ENCODE data around the gene SPTLC2.
"Not testable (repeated sequence)": the region's sequence is repeated elsewhere in the genome, so short reads cannot be mapped to it uniquely, and the experiment has no call there.

Gene SPTLC2

DNA sequence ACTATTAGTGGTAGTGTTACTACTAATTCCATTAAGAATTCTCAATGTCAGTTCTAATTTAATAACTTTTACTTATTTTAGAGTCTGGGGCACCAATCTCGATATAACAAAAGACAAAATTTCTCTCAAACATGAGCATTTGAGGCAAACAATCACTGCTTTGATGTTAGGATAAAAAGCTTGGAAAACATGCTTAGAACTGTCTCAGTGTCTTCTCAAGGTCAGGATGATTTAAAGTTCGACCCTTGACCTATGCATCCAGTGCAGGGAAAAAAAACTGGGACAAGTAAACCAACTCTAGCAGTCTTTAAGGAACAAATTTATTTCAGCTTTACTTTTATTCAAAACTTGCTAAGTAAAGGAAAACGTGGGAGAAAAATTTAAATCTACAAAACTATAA lies 31.1 kb downstream of the SPTLC2 start:
- no peak for DNase-seq

DNA sequence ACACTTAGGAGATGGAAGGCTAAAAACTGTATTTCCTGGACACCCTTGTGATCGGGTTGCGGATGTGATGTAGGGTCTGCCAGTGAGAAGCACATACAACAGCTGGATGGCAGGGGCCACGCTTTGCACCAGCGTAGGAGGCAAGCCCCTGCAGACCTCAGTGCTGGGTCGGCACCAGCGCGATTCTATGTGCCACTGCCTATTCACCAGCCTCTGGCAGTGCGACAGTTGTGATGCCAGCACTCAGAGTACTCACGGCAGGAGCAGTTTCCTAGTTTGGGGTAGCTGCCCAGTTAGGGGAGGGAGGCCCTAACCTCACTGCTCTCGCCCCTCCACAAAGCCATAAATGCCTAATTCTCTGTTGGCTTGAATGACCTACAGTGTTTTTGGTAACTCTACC lies 31.6 kb downstream of the SPTLC2 start:
- no peak for DNase-seq

DNA sequence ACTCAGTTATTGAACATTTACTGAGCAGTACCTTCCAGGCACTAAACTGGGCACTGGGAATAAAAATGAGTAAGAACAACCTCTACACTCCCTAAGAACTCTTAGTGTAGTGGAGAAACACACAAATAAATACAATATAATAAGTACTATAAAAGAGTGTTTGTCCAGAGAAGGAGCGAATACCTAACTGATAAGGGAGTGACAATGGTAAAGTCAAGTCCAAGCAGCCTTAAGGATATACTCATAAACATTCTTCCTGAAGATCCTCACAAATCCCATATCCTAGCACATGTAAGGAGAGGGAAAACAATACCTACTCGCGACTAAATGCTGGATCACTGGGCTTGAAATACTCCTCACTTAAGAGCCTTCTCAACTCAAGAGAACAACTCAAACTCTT lies 32.8 kb downstream of the SPTLC2 start:
- no peak for DNase-seq

DNA sequence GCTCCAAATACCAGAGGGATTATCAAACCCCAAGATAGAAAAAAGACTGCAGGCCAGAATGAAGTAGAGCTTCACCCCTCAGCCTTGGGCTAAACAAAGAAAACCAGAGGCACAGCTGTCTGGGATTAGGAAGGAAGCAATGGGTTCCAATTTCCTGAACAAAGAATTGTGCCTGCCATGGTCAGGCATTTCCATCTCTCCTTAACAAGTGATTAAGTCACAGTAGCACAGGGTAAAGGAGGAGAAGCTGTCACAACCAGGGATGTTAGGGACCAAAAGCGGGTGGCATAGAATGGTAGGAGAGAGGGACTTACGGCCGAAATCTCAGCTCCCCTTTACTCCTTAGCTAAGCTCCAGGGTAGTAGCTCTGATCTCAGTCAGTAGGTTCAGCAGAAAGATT lies 33.9 kb downstream of the SPTLC2 start:
- no peak for DNase-seq

- DNase-seq, result peak; percentile 52
These were observed 35.4 kb downstream of the SPTLC2 start for GRCh38 chr14:77580964-77581505.

DNA sequence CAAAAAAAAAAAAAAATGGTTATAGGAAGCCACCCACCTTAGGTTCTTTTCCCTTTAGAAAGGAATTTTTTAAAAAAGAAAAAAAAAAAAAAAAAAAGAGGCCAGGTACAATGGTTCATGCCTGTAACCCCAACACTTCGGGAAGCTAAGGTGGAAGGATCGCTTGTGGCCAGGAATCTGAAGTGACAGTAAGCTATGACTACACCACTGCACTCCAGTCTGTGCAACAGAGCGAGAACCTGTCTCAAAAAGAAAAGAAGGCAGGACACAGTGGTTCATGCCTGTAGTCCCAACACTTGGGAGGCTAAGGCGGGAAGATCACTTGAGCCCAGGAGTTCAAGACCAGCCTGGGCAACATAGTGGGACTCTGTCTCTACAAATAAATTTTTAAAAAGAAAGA lies 36.0 kb downstream of the SPTLC2 start:
- no peak for DNase-seq

- no peak for DNase-seq
These were observed 36.7 kb downstream of the SPTLC2 start for GRCh38 chr14:77579780-77580179.

DNA sequence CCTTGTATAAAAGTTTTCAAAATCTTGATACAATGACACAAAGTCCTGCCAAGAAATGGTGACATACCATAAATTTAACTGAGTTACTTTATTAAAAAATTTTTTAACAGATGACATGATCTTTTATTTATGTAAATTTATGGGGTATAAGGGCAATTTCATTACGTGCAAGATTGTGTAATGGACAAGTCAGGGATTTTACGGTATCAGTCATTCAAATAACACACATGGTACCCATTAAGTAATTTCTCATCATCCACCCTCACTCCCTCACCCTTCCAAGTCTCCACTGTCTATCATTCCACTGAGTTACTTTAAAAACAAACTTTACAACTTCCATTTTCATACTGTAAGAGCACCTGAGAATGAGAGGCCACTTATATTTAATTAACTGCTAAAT lies 37.4 kb downstream of the SPTLC2 start:
- DNase-seq, result no peak

- no peak for DNase-seq
These were observed 41.9 kb downstream of the SPTLC2 start for GRCh38 chr14:77574446-77575115.

DNA sequence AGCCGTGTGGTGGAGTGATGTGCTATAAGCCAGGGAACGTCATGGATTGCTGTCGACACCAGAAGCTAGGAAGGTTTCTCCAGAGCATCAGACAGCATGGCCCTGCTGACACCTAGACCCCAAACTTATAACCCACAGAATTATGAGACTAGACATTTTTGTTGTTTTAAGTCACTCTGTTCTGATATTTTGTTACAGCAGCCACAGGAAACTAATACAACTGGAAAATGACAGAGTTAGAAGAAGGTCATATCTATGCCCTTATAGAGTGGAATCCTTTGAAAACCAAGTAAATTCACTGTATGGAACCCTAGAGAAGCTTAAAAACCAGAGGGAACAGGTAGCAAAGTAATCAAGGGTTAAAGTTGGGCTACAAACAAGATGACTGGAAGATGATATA lies 42.5 kb downstream of the SPTLC2 start:
- DNase-seq, result no peak

DNA sequence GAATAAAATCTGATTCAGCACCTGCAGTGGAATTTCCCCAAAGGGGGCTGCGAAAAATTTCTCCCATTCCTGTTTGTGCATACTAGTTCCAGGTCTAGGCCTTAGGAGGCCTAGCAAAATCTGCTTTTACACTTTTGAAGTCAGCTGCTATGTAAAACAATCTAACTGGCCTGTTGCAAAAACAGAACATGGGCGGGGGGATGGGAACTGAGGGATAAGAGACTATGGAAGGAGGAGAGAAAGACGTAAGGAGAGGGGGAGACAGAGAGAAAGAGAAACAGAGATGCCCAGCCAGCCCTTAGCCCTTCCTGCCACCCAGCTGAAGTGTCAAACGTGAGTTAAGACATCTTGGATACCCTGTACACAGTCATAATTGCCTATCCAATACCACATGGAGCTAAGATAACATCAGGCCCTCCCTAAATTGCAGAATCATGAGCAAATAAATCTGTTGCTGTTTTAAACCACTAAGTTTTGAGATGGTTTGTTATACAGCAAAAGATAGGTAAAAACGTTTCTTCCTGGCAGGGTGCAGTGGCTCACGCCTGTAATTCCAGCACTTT lies 45.6 kb downstream of the SPTLC2 start:
- no peak for DNase-seq

DNA sequence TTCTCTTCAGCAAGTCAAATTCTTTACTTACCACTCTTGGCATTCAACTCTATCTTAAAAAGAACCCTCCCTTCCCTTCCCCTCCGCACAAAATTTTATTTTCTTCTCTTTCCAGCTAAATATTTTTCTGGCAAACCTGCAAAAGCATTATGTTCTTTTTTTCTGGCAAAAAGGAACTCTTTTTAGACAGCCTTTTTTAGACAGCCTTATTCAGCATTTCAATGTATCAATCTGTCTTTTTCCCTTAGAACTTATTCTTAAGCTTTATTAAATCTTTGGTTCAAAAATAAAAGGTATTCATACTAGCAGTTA lies 50.5 kb downstream of the SPTLC2 start:
- no peak for DNase-seq

DNA sequence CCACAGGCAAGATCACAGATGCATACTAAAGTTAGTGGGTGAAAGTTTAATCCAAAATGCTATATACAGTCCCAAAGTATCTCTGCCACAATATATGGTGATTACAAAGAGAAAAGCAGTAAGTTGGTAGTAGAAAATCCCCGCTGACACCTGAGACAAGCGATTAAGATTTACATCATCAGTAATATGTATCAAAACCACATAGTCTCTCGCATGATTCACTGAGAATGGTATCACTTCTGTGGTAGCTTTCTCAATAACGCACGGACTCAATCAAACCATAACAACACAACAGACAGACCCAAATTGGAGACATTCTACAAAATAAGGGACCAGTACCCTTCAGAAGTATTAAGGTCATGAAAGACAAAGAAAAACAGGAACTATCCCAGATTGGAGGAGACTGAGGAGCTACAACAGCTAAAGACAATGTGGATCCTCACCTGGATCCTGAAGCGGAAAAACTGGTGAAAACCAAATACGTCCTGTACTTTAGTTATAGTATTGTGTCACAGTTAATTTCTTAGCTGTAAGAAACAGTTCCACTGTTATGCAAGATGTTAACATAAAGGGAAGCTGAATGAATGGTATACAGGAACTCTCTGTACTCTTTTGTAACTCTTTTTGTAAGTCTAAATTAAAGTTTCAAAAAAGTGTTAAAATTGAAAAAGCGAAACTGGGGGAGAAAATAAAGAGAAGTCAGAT lies 51.0 kb downstream of the SPTLC2 start:
- DNase-seq, result no peak

GRCh38 chr14:77562681-77563080 lies 53.8 kb downstream of the SPTLC2 start:
- no peak for DNase-seq

GRCh38 chr14:77561881-77562280 lies 54.6 kb downstream of the SPTLC2 start:
- DNase-seq, result no peak

GRCh38 chr14:77559381-77559780 lies 57.1 kb downstream of the SPTLC2 start:
- DNase-seq, result no peak

GRCh38 chr14:77557391-77557790 lies 59.0 kb downstream of the SPTLC2 start:
- no peak for DNase-seq

GRCh38 chr14:77556946-77557345 lies 59.5 kb downstream of the SPTLC2 start:
- no peak for DNase-seq

- DNase-seq, result no peak
These were observed 61.4 kb downstream of the SPTLC2 start for GRCh38 chr14:77554816-77555599.

DNA sequence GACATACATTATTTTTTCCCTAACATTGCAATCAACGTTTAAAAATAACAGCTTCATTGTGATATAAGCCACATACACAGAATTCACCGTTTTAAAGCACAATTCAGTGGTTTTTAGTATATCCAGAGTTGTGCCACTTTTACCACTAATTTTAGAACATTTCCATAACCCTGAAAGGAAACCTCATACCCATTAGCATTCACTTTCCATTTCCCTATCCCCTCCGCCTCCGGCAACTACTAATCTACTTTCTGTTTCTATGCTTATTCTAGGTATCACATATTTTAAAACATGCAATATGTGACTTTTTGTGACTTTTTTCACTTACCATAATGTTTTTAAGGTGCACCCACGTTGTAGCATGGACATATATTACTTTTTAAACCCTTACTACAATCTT lies 62.2 kb downstream of the SPTLC2 start:
- DNase-seq, result no peak

DNA sequence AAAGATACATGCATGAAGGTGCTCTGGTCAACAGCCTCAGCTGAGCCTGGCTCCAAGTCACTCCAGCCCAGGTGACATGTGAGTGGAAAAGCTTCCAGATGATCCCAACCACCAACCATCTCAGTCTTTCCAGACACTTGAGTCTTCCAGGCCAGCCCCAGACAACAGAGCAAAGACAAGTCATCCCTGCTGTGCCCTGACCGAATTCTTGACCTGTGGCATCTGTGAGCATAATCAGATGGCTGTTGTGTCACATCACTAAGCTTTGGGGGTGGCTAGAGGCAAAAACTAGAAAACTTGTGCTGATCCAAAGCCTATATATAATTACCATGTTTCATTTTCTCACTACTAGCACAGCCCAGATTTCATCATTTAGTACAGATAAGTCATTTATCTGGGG lies 67.0 kb downstream of the SPTLC2 start:
- DNase-seq, result no peak

- no peak for DNase-seq
These were observed 68.8 kb downstream of the SPTLC2 start for GRCh38 chr14:77547512-77548180.

DNA sequence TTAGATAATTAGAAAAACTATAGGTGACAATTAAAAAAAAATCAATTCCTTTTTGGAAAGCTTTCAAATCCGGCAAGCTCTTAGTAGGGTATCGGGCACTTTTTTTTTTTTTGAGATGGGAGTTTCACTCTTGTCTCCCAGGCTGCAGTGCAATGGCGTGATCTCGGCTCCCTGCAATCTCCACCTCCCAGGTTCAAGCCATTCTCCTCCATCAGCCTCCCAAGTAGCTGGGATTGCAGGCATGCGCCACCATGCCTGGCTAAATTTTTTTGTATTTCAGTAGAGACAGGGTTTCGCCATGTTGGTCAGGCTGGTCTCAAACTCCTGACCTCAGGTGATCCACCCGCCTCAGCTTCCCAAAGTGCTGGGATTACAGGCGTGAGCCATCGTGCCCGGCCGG lies 71.3 kb downstream of the SPTLC2 start:
- not testable (repeated sequence) for DNase-seq
